HAP-1 (cell line): ENCODE data around the gene TEX9.
"Not testable (repeated sequence)": the region's sequence is repeated elsewhere in the genome, so short reads cannot be mapped to it uniquely, and the experiment has no call there.

Experiments used
- DNase-seq, 2 experiments: peaks; one replicate each; pipeline ENCODE4 v3.0.0-alpha.2; 2016 to 2020; ENCODE audit warnings: low spot score in 2 of 2
- H3K27me3 ChIP-seq: fragments of 250-450 bp; sonication (Bioruptor Pico); 2 replicates; pipeline ENCODE4 v1.5.1; 2020; ENCODE audit warnings: low read depth, mild to moderate bottlenecking, moderate library complexity
- H3K36me3 ChIP-seq: fragments of 250-450 bp; sonication (Bioruptor Pico); replicated peaks from 2 replicates; pipeline ENCODE4 v1.5.1; 2020; ENCODE audit warnings: mild to moderate bottlenecking
- H3K4me1 ChIP-seq: fragments of 250-450 bp; sonication (Bioruptor Pico); 2 replicates; pipeline ENCODE4 v1.5.1; 2020; ENCODE audit warnings: mild to moderate bottlenecking
- H3K4me3 ChIP-seq: fragments of 250-450 bp; sonication (Bioruptor Pico); 2 replicates; pipeline ENCODE4 v1.5.1; 2020; ENCODE audit warnings: mild to moderate bottlenecking, moderate library complexity
- H3K9me3 ChIP-seq: fragments of 250-450 bp; sonication (Bioruptor Pico); 2 replicates; pipeline ENCODE4 v1.5.1; 2020; ENCODE audit warnings: mild to moderate bottlenecking, moderate library complexity
- in situ Hi-C: fragments of 300-500 bp; cut with MboI; formaldehyde crosslinking; loops from 3 replicates; pipeline ENCODE4 v1.14.3; 2020; ENCODE audit warnings: low sequenced_read_pairs, inconsistent platforms, mixed read lengths

Gene TEX9

DNA sequence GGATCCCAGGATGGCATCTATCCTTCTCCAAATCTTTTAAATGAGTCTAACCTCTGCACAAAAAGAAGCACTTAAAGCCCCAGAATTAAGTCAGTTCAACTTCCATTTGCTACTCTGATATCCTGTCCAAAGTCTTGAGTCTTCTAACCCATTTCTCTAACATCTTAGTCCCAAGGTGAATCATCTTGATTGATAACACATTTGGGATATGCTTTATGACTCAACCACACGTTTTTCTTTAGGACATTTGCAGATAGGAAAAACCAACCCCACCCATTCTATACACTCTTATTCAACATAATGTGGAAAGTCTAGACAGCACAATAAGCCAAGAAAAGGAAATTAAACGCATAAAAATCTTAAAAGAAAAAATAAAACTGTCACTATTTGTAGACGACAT, 18.8 kb upstream of the TEX9 start:
- no peaks in the 10 kb centered on the region for H3K9me3 ChIP-seq
- no peak overlapping the region for H3K4me3 ChIP-seq
- H3K4me1 ChIP-seq: no peaks in the 10 kb centered on the region
- no peaks in the 10 kb centered on the region for H3K36me3 ChIP-seq
- in situ Hi-C loops: no loop called here
- H3K27me3 ChIP-seq: no peaks in the 10 kb centered on the region
- DNase-seq: no peak

DNA sequence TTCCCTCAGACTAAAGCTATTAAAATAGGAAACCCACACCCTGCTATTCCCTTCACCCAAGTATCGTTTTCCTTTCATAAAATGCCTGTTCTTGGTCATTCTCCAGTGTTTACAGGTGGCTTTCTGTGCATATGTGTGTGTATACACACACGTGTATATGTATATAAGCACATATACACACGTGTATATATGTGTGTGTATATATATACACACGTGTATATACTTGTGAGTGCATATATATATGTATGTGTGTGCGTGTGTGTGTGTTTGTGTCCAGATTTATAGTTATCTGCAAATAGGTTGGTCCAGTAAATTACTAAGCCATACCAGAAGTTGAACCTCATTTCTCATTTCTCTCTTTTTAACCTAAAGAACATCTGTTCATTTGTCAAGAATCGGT, 15.7 kb upstream of the TEX9 start:
- DNase-seq: no peak
- no peaks in the 10 kb centered on the region for H3K27me3 ChIP-seq
- in situ Hi-C loops: no loop called here
- no peak overlapping the region for H3K4me3 ChIP-seq
- no peaks in the 10 kb centered on the region for H3K36me3 ChIP-seq
- no peaks in the 10 kb centered on the region for H3K4me1 ChIP-seq
- no peaks in the 10 kb centered on the region for H3K9me3 ChIP-seq

DNA sequence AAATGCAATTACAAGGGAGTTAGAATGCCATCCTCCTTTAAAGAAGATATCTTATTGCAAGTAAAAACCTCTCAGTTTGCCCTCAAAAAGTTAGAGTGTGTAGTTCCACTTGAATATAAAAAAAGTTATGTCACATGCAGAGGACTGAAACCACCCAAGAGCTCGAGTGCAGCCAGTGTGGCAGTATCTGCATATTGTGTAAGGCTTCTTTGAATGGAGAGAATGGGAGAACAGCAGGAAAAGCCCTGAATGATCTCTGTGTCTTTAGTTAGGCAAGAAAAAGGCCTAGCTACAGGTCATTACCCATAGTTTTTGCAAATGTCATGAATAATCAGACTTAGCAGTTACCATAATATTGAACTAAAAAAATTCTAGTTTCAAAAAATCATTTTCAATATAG, 13.9 kb upstream of the TEX9 start:
- Histone ChIP-seq H3K9me3 (no peaks in the 10 kb centered on the region), H3K27me3 (no peaks in the 10 kb centered on the region), H3K36me3 (no peaks in the 10 kb centered on the region), H3K4me3 (no peak overlapping the region), H3K4me1 (no peaks in the 10 kb centered on the region)
- no peak for DNase-seq
- in situ Hi-C loops: no loop called here

DNA sequence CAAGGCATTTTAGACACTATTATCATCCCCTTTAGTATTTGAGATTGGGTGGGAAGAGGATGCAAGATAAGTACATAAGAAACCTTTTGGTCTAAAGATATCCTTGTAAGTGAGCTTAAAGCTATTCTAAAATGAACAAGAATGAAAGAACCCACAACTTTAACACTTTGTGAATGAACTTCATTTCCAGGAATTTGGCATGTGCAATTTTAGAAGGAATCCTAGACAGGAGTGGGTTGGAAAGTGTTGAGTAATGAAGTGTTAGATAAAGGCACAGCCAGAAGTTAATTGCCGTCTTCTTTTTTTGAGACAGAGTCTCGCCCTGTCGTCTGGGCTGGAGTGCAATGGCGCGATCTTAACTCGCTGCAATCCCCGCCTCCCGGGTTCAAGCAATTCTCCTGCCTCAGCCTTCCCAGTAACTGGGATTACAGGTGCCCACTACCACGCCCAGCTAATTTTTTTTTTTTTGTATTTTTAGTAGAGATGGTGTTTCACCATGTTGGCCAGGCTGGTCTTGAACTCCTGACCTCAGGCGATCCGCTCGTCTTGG, 13.2 kb upstream of the TEX9 start:
- Histone ChIP-seq H3K27me3 (no peaks in the 10 kb centered on the region), H3K9me3 (no peaks in the 10 kb centered on the region), H3K36me3 (no peaks in the 10 kb centered on the region), H3K4me1 (no peaks in the 10 kb centered on the region), H3K4me3 (no peak overlapping the region)
- in situ Hi-C loops: no loop called here
- DNase-seq: no peak

DNA sequence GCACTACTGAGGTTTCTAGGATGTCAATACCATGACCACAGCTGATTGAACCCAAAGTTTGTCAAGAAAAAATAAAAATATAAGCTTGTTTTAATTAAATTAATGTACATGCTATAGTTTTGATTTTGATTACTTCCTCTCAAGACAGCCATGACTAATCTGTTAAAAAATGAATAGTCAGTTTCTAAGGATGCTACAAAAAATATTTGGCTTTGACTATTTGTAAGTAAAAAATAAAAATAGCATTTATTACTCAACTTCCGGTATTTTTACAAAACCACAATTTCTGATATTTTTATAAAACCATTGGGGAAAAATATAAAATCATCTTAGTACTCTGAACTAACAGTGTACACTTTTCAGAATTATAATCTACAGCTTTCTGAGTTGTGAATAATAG, 12.1 kb upstream of the TEX9 start:
- H3K9me3 ChIP-seq: no peaks in the 10 kb centered on the region
- in situ Hi-C loops: no loop called here
- H3K36me3 ChIP-seq: no peaks in the 10 kb centered on the region
- H3K27me3 ChIP-seq: no peaks in the 10 kb centered on the region; the same call in 1 of the 2 replicates
- no peak for DNase-seq
- no peaks in the 10 kb centered on the region for H3K4me1 ChIP-seq
- no peak overlapping the region for H3K4me3 ChIP-seq

DNA sequence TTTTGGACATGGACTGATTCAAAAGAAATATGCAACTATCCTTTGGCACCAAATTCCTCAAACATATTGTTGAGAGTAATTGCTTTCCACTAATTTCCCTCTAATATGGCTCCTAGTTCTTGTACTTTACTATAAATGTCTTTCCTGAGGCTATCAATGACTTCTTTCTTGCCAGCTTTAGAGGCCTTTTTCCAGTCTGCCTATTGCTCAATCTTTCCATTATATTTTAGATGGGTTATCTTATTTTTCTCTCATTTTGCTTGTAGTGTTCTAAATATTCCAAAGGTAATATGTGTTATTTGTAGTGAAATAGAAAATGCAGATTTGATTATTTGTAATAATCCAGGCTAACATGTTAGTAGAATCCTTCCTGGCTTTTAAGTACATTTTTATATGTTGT, 11.5 kb upstream of the TEX9 start:
- Histone ChIP-seq H3K36me3 (no peaks in the 10 kb centered on the region), H3K4me1 (no peaks in the 10 kb centered on the region), H3K9me3 (no peaks in the 10 kb centered on the region), H3K4me3 (no peak overlapping the region), H3K27me3 (no peaks in the 10 kb centered on the region; the same call in 1 of the 2 replicates)
- in situ Hi-C loops: no loop called here
- no peak for DNase-seq

DNA sequence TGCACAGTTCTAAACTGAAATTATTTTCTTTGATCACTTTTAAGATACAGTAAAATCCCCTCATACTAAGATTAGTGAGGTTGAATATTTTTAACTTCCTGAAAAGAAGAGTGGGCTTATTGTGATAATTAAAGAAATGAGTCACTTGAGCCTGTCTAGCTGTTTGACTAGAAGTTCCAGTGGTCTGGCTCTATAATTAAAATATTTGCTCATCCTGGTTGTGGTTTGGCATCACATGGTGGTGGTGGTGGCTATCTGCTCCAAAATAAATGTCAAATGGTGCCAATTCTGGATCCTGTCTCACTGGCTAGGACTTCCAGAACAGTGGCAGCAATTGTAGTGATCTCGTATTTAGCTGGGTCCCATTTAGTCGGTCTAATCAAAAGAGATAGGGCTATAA, 8.6 kb upstream of the TEX9 start:
- in situ Hi-C loops: no loop called here
- Histone ChIP-seq H3K9me3 (no peaks in the 10 kb centered on the region), H3K36me3 (no peaks in the 10 kb centered on the region), H3K4me1 (no peaks in the 10 kb centered on the region), H3K27me3 (no peaks in the 10 kb centered on the region; the same call in 1 of the 2 replicates), H3K4me3 (no peak overlapping the region)
- DNase-seq: no peak

DNA sequence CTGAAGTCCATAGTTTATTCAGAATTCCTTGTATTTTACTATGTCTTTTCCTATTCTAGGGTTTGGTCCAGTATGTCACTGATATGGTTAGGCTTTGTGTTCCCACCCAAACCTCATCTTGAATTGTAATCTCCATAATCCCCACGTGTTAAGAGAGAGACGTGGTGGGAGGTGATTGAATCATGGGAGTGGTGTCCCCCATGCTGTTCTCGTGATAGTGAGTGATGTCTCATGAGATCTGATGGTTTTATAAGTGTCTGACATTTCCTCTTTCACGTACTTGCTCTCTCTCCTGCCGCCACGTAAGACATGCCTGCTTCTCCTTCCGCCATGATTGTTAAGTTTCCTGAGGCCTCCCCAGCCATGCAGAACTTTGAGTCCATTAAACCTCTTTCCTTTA, 6.6 kb upstream of the TEX9 start:
- in situ Hi-C loops: no loop called here
- Histone ChIP-seq H3K4me3 (no peak overlapping the region), H3K4me1 (no peaks in the 10 kb centered on the region), H3K36me3 (no peaks in the 10 kb centered on the region), H3K9me3 (0 out of 2 replicates have a peak, but pooled peaks cover 2% of the 10 kb centered on the region), H3K27me3 (no peaks in the 10 kb centered on the region; the same call in 1 of the 2 replicates)
- no peak for DNase-seq

DNA sequence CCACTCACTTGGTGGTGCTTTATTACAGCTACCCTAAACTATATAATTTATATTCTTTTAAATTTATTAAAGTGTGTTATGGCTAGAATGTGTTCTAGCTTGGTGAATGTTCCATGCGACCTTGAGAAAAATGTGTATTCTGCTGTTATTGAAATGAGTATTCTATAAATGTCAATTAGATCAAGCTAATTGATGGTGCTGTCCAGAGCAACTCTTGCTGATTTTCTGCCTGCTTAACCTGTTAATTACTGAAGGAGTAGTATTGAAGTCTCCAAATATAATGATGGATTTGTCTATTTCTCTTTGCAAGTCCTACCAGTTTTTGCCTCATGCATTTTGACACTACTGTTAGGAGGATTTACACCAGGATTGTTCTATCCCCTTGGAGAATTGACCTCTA, 3.2 kb upstream of the TEX9 start:
- no peak overlapping the region for H3K4me3 ChIP-seq
- H3K9me3 ChIP-seq: 0 out of 2 replicates have a peak, but pooled peaks cover 2% of the 10 kb centered on the region
- H3K36me3 ChIP-seq: no peaks in the 10 kb centered on the region
- DNase-seq: no peak
- peaks cover 8% of the 10 kb centered on the region for H3K4me1 ChIP-seq
- no peaks in the 10 kb centered on the region; the same call in 1 of the 2 replicates for H3K27me3 ChIP-seq
- in situ Hi-C loops: no loop called here

DNA sequence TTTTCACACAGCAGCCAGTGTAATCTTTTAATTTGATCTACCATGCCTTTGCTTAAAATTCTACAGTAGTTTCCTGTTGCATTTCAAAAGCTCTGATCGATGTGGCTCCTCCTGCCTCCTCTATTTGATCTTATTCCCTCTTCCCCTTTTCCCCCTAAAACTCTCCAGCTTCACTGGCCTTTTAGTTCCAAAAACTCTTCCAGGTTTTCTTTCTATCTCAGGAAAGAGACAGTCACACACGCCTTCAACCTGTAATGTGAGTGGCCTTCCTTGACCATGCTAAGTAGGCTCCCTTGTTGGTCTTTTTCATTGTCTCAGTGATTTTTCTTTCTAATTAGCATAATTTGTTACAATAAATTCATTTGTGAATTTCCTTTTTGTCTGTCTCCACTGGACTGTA, 985 bp downstream of the TEX9 start:
- in situ Hi-C loops: no loop called here
- Histone ChIP-seq H3K4me3 (peak overlapping the region; percentile 63), H3K27me3 (no peaks in the 10 kb centered on the region), H3K36me3 (no peaks in the 10 kb centered on the region), H3K9me3 (0 out of 2 replicates have a peak, but pooled peaks cover 2% of the 10 kb centered on the region), H3K4me1 (peaks cover 13% of the 10 kb centered on the region)
- DNase-seq: no peak

DNA sequence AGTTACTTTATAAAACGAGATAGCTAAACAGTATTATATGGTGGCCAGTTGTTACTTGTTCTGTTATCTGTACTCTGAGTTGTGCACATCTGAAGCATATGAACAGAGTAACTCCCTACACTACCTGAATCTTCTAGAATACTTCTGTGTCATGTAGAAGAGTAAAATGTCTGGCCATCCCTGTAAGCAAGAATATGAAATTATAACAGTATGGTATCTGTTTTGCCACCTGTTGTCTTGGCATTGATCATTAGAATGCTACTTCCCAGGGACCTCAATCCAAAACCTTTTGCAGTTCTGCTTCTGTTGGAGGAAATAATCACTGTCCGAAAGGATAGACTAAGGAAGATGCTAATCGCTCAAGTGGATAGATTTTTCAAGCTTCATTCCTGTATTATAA, 1.9 kb downstream of the TEX9 start:
- no peak for DNase-seq
- Histone ChIP-seq H3K9me3 (0 out of 2 replicates have a peak, but pooled peaks cover 1% of the 10 kb centered on the region), H3K4me1 (peaks cover 13% of the 10 kb centered on the region), H3K27me3 (no peaks in the 10 kb centered on the region), H3K4me3 (no peak overlapping the region), H3K36me3 (no peaks in the 10 kb centered on the region)
- in situ Hi-C loops: no loop called here

DNA sequence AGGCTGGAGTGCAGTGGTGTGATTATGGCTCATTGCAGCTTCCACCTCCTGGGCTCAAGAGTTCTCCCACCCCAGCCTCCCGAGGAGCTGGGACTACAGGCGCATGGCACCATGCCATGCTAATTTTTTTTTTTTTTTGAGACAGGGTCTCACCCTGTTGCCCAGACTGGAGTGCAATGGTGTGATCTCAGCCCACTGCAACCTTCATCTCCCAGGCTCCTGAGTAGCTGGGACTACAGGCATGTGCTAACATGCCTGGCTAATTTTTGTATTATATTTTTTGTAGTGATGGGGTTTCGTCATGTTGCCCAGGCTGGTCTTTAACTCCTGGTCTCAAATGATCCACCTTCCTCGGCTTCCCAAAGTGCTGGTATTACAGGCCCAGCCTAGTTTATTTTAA, 4.0 kb downstream of the TEX9 start:
- Histone ChIP-seq H3K4me1 (peaks cover 13% of the 10 kb centered on the region), H3K36me3 (no peaks in the 10 kb centered on the region), H3K9me3 (no peaks in the 10 kb centered on the region), H3K27me3 (no peaks in the 10 kb centered on the region), H3K4me3 (no peak overlapping the region)
- no peak for DNase-seq
- in situ Hi-C loops: no loop called here

DNA sequence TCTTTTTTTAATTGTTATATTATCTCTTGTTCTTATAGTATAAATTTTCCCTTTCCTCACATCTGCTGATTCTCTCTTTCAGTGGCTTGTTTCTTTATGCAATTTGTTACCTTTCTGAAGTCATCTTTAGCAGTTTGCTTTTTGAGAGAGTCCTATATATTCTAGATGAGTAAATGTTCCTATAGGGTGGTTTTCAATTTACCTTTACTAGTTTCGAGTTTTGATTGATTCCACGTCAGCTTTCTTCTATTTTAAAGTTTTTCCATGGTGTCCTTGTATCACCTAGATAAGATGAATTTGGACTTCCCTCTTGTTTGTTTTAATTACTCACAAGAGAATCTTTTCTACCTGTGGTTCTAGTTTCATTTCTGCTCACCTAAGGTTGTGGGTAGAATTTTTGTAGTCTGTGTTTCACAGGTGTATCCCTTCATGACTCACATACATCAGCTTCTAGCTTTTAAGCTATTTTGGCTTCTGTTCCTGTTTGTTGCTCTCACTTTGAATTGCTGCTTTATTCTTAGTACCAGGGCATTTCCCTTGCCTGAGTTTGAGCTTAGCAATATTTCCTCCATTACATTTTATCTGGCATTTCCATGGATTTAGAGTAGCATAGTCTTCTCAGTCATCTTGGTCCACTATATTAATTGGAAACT, 6.4 kb downstream of the TEX9 start:
- peaks cover 5% of the 10 kb centered on the region; the same call in 1 of the 2 replicates for H3K4me1 ChIP-seq
- no peaks in the 10 kb centered on the region for H3K27me3 ChIP-seq
- no peak overlapping the region for H3K4me3 ChIP-seq
- H3K9me3 ChIP-seq: no peaks in the 10 kb centered on the region
- H3K36me3 ChIP-seq: no peaks in the 10 kb centered on the region
- in situ Hi-C loops: no loop called here
- no peak for DNase-seq

DNA sequence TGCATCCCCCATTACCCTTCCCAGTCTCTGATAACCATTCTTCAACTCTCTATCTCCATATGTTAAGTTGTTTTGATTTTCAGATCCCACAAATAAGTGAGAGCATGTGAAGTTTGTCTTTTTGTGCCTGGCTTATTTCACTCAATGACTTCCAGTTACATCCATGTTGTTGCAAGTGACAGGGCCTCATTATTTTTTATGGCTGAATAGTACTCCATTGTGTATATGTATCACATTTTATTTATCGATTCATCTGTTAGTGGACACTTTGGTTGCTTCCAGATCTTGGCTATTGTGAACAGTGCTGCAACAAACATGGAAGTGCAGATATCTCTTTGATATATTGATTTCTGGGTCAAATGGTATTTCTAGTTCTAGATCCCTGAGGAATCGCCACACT, 9.5 kb downstream of the TEX9 start:
- H3K9me3 ChIP-seq, H3K4me3 ChIP-seq, DNase-seq, H3K36me3 ChIP-seq, H3K27me3 ChIP-seq, in situ Hi-C loops, H3K4me1 ChIP-seq: not testable (repeated sequence)

DNA sequence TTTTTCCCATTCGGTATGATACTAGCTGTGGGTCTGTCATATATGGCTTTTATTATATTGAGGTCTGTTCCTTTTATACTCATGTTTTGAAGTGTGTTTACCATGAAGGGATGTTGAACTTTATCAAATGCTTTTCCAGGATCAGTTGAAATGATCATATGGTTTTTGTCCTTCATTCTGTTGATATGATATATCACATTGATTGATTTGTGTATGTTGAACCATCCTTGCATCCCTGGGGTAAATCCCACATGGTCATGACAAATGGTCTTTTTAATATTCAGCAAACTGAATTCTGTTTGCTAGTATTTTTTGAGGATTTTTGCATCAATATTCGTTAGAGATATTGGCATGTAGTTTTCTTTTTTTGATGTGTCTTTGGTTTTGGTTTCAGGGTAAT, 12.6 kb downstream of the TEX9 start:
- H3K4me1 ChIP-seq, DNase-seq, H3K36me3 ChIP-seq, in situ Hi-C loops, H3K4me3 ChIP-seq, H3K9me3 ChIP-seq, H3K27me3 ChIP-seq: not testable (repeated sequence)
